Measurements from ENCODE around the gene MBTD1. TPM values are rescaled to one million over a fixed set of nuclear protein-coding genes. Genes with fewer than 3 reads are reported as not detected.
"Not testable (repeated sequence)": the region's sequence is repeated elsewhere in the genome, so short reads cannot be mapped to it uniquely, and the experiment has no call there.

Gene MBTD1
- total and polyA plus RNA-seq, 2 donors = 19.2 to 19.5 TPM

GRCh38 chr17:51240275-51240674 lies 19.6 kb downstream of the MBTD1 start:
- 98% methylated on average over 2 of the region's 2 CpGs for WGBS
- Histone ChIP-seq H3K4me1 (ENCODE audit: control insufficient read depth in 2 of 2, insufficient read depth in 2 of 2, low read length in 2 of 2) (peaks cover 3 to 6% of the 10 kb centered on the region in 2 donors), H3K4me3 (ENCODE audit: low read length in 2 of 2) (no peak overlapping the region), H3K9me3 (ENCODE audit: control insufficient read depth in 2 of 2, insufficient read depth in 1 of 2, low read length in 1 of 2) (no peaks in the 10 kb centered on the region), H3K27me3 (ENCODE audit: control insufficient read depth in 2 of 2, insufficient read depth in 1 of 2, low read length in 1 of 2) (no peaks in the 10 kb centered on the region), H3K36me3 (ENCODE audit: control insufficient read depth in 2 of 2, insufficient read depth in 2 of 2, low read length in 1 of 2) (no peaks in the 10 kb centered on the region), H3K27ac (ENCODE audit: low read depth in 1 of 2, low read length in 1 of 2) (no peak overlapping the region)
- no peak for DNase-seq (ENCODE audit: low read depth in 6 of 9, low spot score in 9 of 9)

- Histone ChIP-seq H3K9me3 (ENCODE audit: control insufficient read depth in 2 of 2, insufficient read depth in 1 of 2, low read length in 1 of 2) (no peaks in the 10 kb centered on the region), H3K4me1 (ENCODE audit: control insufficient read depth in 2 of 2, insufficient read depth in 2 of 2, low read length in 2 of 2) (peaks cover 3 to 6% of the 10 kb centered on the region in 2 donors), H3K36me3 (ENCODE audit: control insufficient read depth in 2 of 2, insufficient read depth in 2 of 2, low read length in 1 of 2) (peaks cover 0 to 4% of the 10 kb centered on the region in 2 donors), H3K27ac (ENCODE audit: low read depth in 1 of 2, low read length in 1 of 2) (no peak overlapping the region), H3K4me3 (ENCODE audit: low read length in 2 of 2) (no peak overlapping the region), H3K27me3 (ENCODE audit: control insufficient read depth in 2 of 2, insufficient read depth in 1 of 2, low read length in 1 of 2) (no peaks in the 10 kb centered on the region)
- WGBS = 9% methylated on average over 6 of the region's 6 CpGs
- peak in 2 of 9 donors; percentile 2 to 44 for DNase-seq (ENCODE audit: low read depth in 6 of 9, low spot score in 9 of 9)
Observed at GRCh38 chr17:51238255-51238887, 21.5 kb downstream of the MBTD1 start.

- Histone ChIP-seq H3K4me3 (ENCODE audit: low read length in 2 of 2) (no peak overlapping the region), H3K36me3 (ENCODE audit: control insufficient read depth in 2 of 2, insufficient read depth in 2 of 2, low read length in 1 of 2) (peaks cover 0 to 4% of the 10 kb centered on the region in 2 donors), H3K27ac (ENCODE audit: low read depth in 1 of 2, low read length in 1 of 2) (no peak overlapping the region), H3K9me3 (ENCODE audit: control insufficient read depth in 2 of 2, insufficient read depth in 1 of 2, low read length in 1 of 2) (no peaks in the 10 kb centered on the region), H3K4me1 (ENCODE audit: control insufficient read depth in 2 of 2, insufficient read depth in 2 of 2, low read length in 2 of 2) (peaks cover 3 to 6% of the 10 kb centered on the region in 2 donors), H3K27me3 (ENCODE audit: control insufficient read depth in 2 of 2, insufficient read depth in 1 of 2, low read length in 1 of 2) (no peaks in the 10 kb centered on the region)
- 90% methylated on average over 6 of the region's 6 CpGs for WGBS
- DNase-seq (ENCODE audit: low read depth in 6 of 9, low spot score in 9 of 9) = no peak
Observed at GRCh38 chr17:51234162-51234561, 25.7 kb downstream of the MBTD1 start.

- Histone ChIP-seq H3K4me1 (ENCODE audit: control insufficient read depth in 2 of 2, insufficient read depth in 2 of 2, low read length in 2 of 2) (no peaks in the 10 kb centered on the region), H3K27ac (ENCODE audit: low read depth in 1 of 2, low read length in 1 of 2) (no peak overlapping the region), H3K4me3 (ENCODE audit: low read length in 2 of 2) (no peak overlapping the region), H3K36me3 (ENCODE audit: control insufficient read depth in 2 of 2, insufficient read depth in 2 of 2, low read length in 1 of 2) (peaks cover 0 to 4% of the 10 kb centered on the region in 2 donors), H3K9me3 (ENCODE audit: control insufficient read depth in 2 of 2, insufficient read depth in 1 of 2, low read length in 1 of 2) (no peaks in the 10 kb centered on the region), H3K27me3 (ENCODE audit: control insufficient read depth in 2 of 2, insufficient read depth in 1 of 2, low read length in 1 of 2) (no peaks in the 10 kb centered on the region)
- DNase-seq (ENCODE audit: low read depth in 6 of 9, low spot score in 9 of 9) = no peak
- 98% methylated on average over 4 of the region's 4 CpGs for WGBS
Observed at GRCh38 chr17:51231999-51232398, 27.9 kb downstream of the MBTD1 start.

- H3K36me3 ChIP-seq (ENCODE audit: control insufficient read depth in 2 of 2, insufficient read depth in 2 of 2, low read length in 1 of 2) = peaks cover 0 to 4% of the 10 kb centered on the region in 2 donors
- WGBS = 96% methylated on average over 4 of the region's 4 CpGs
- H3K9me3 ChIP-seq (ENCODE audit: control insufficient read depth in 2 of 2, insufficient read depth in 1 of 2, low read length in 1 of 2) = no peaks in the 10 kb centered on the region
- H3K27ac ChIP-seq (ENCODE audit: low read depth in 1 of 2, low read length in 1 of 2) = no peak overlapping the region
- no peak for DNase-seq (ENCODE audit: low read depth in 6 of 9, low spot score in 9 of 9)
- H3K4me3 ChIP-seq (ENCODE audit: low read length in 2 of 2) = no peak overlapping the region
- no peaks in the 10 kb centered on the region for H3K27me3 ChIP-seq (ENCODE audit: control insufficient read depth in 2 of 2, insufficient read depth in 1 of 2, low read length in 1 of 2)
- H3K4me1 ChIP-seq (ENCODE audit: control insufficient read depth in 2 of 2, insufficient read depth in 2 of 2, low read length in 2 of 2) = no peaks in the 10 kb centered on the region
Observed at GRCh38 chr17:51230306-51230705, 29.5 kb downstream of the MBTD1 start.

GRCh38 chr17:51229889-51230288 lies 30.0 kb downstream of the MBTD1 start:
- no peak overlapping the region for H3K27ac ChIP-seq (ENCODE audit: low read depth in 1 of 2, low read length in 1 of 2)
- WGBS = 96% methylated on average over 3 of the region's 3 CpGs
- DNase-seq (ENCODE audit: low read depth in 6 of 9, low spot score in 9 of 9) = no peak
- no peak overlapping the region for H3K4me3 ChIP-seq (ENCODE audit: low read length in 2 of 2)
- H3K4me1 ChIP-seq (ENCODE audit: control insufficient read depth in 2 of 2, insufficient read depth in 2 of 2, low read length in 2 of 2) = no peaks in the 10 kb centered on the region
- peaks cover under 1 to 1% of the 10 kb centered on the region in 2 donors for H3K36me3 ChIP-seq (ENCODE audit: control insufficient read depth in 2 of 2, insufficient read depth in 2 of 2, low read length in 1 of 2)
- no peaks in the 10 kb centered on the region for H3K27me3 ChIP-seq (ENCODE audit: control insufficient read depth in 2 of 2, insufficient read depth in 1 of 2, low read length in 1 of 2)
- H3K9me3 ChIP-seq (ENCODE audit: control insufficient read depth in 2 of 2, insufficient read depth in 1 of 2, low read length in 1 of 2) = no peaks in the 10 kb centered on the region

GRCh38 chr17:51228161-51228560 lies 31.7 kb downstream of the MBTD1 start:
- Histone ChIP-seq H3K27ac (ENCODE audit: low read depth in 1 of 2, low read length in 1 of 2) (no peak overlapping the region), H3K9me3 (ENCODE audit: control insufficient read depth in 2 of 2, insufficient read depth in 1 of 2, low read length in 1 of 2) (no peaks in the 10 kb centered on the region), H3K4me3 (ENCODE audit: low read length in 2 of 2) (no peak overlapping the region), H3K4me1 (ENCODE audit: control insufficient read depth in 2 of 2, insufficient read depth in 2 of 2, low read length in 2 of 2) (no peaks in the 10 kb centered on the region), H3K36me3 (ENCODE audit: control insufficient read depth in 2 of 2, insufficient read depth in 2 of 2, low read length in 1 of 2) (peaks cover 8 to 14% of the 10 kb centered on the region in 2 donors), H3K27me3 (ENCODE audit: control insufficient read depth in 2 of 2, insufficient read depth in 1 of 2, low read length in 1 of 2) (no peaks in the 10 kb centered on the region)
- DNase-seq (ENCODE audit: low read depth in 6 of 9, low spot score in 9 of 9) = no peak
- WGBS = 79% methylated on average over 4 of the region's 4 CpGs

GRCh38 chr17:51225523-51225922 lies 34.3 kb downstream of the MBTD1 start:
- H3K36me3 ChIP-seq (ENCODE audit: control insufficient read depth in 2 of 2, insufficient read depth in 2 of 2, low read length in 1 of 2) = peaks cover 16 to 25% of the 10 kb centered on the region in 2 donors
- H3K27me3 ChIP-seq (ENCODE audit: control insufficient read depth in 2 of 2, insufficient read depth in 1 of 2, low read length in 1 of 2); H3K4me1 ChIP-seq (ENCODE audit: control insufficient read depth in 2 of 2, insufficient read depth in 2 of 2, low read length in 2 of 2); H3K4me3 ChIP-seq (ENCODE audit: low read length in 2 of 2); H3K9me3 ChIP-seq (ENCODE audit: control insufficient read depth in 2 of 2, insufficient read depth in 1 of 2, low read length in 1 of 2); DNase-seq (ENCODE audit: low read depth in 6 of 9, low spot score in 9 of 9); H3K27ac ChIP-seq (ENCODE audit: low read depth in 1 of 2, low read length in 1 of 2): not testable (repeated sequence)
- WGBS = 98% methylated on average over 7 of the region's 7 CpGs

- no peaks in the 10 kb centered on the region for H3K9me3 ChIP-seq (ENCODE audit: control insufficient read depth in 2 of 2, insufficient read depth in 1 of 2, low read length in 1 of 2)
- 61% methylated on average over 10 of the region's 10 CpGs for WGBS
- no peaks in the 10 kb centered on the region for H3K4me1 ChIP-seq (ENCODE audit: control insufficient read depth in 2 of 2, insufficient read depth in 2 of 2, low read length in 2 of 2)
- peaks cover 21 to 31% of the 10 kb centered on the region in 2 donors for H3K36me3 ChIP-seq (ENCODE audit: control insufficient read depth in 2 of 2, insufficient read depth in 2 of 2, low read length in 1 of 2)
- H3K4me3 ChIP-seq (ENCODE audit: low read length in 2 of 2) = no peak overlapping the region
- DNase-seq (ENCODE audit: low read depth in 6 of 9, low spot score in 9 of 9) = no peak
- H3K27ac ChIP-seq (ENCODE audit: low read depth in 1 of 2, low read length in 1 of 2) = no peak overlapping the region
- no peaks in the 10 kb centered on the region for H3K27me3 ChIP-seq (ENCODE audit: control insufficient read depth in 2 of 2, insufficient read depth in 1 of 2, low read length in 1 of 2)
Observed at GRCh38 chr17:51224402-51225262, 35.2 kb downstream of the MBTD1 start.
